Measurements from ENCODE around the gene NDUFV1.
"Not testable (repeated sequence)": the region's sequence is repeated elsewhere in the genome, so short reads cannot be mapped to it uniquely, and the experiment has no call there.

GRCh38 chr11:67597458-67597857 lies 9.3 kb upstream of the NDUFV1 start:
- TF ChIP-seq POLR2A, CTCF (IDR thresholded peaks at IDR 0.05): not testable (repeated sequence)
